Activated CD8-positive, alpha-beta memory T cell treated with anti-CD3 and anti-CD28 coated beads, Interleukin-2, amount 50 U/mL, for 24 hours (primary cell): Measurements from ENCODE around the gene CNOT8.

ENCODE experiments used
- DNase-seq: peaks from one replicate; pipeline ENCODE4 v3.0.0-alpha.2; 2020; ENCODE audit errors: extremely low read depth

Gene CNOT8

DNA sequence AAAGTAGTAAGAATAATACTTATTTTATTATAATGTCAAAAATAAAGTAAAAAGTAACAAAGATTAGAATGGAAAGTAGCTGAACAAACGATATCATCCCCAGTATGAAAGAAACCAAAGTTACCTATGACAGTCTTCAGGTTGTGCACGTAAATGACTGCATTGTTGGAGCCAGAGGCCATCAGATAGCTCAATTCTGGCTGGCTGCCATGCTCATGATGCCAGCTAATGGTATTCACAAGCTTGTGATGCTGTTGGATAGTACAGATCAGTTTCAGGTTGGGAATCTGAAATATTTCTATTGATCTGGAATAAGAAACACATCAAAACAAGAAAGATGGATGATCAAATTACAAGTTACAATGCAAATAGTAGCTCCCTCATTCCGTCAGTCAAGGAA is 58.4 kb downstream of the CNOT8 start:
- DNase-seq: no peak

DNA sequence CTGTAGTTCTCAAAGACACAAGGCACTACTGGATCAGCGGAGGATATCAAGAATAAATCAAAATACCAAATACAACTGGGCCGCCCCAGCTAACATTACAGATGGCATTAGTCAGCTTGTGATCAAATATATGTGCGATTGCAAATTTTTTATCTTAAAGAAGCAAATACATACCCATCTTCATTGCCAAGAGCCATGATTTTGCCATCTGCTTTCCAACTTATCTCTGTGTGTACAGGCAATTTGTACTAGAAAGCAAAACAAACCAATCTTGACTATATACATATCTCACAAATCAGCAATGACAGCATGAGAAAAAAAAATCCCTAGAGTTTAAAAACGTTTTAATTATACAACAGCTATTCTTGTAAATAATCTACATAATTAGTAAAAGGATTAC is 59.3 kb downstream of the CNOT8 start:
- DNase-seq: no peak

DNA sequence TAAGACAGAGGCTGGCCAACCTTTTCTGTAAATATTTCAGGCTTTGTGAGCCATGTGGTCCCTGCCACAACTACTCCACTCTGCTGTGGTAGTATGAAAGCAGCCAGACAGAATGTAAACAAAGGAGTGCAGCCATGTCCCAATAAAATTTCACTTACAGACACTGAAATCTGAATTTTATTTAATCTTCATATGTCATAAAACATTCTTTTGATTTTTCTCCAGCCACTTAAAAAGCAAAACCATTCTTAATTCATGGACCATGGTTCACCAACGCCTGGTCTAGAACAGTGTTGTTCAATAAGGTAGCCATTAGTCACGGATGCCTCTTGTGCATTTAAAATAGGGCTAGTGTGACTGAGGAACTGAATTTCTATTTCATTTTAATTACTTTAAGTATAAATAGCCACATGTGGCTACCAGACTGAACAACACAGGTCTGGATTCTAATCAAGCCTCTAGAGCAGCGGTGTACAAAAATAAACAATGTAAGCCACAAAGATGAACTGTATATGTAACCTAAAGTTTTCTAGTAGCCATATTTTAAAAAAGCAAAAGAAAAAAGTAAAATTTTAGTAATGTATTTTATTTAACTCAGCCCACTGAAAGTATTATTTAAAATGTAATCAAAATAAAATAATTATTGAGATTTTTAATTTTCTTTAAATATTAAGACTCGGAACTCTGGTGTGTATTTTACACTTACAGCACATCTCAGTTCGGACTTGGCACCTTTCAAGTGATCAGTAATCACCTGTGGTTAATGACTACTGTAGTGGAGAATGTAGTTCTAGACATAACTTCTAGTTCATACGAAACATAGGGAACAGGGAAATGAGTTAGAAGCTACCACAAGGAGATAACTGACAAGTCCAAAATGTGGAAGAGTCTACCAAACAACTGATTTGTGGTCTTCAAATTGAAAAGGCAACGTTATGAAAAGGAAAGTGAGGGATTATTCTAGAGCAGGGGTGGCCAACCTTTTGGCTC is 65.3 kb downstream of the CNOT8 start:
- no peak for DNase-seq
